ENCODE measurements around the gene DCAF4.

Gene DCAF4

GRCh38 chr14:72894623-72895378 lies 31.5 kb upstream of the DCAF4 start:
- in situ Hi-C loops (cut with HindIII; ENCODE audit: low sequenced_read_pairs), result no loop called here

DNA sequence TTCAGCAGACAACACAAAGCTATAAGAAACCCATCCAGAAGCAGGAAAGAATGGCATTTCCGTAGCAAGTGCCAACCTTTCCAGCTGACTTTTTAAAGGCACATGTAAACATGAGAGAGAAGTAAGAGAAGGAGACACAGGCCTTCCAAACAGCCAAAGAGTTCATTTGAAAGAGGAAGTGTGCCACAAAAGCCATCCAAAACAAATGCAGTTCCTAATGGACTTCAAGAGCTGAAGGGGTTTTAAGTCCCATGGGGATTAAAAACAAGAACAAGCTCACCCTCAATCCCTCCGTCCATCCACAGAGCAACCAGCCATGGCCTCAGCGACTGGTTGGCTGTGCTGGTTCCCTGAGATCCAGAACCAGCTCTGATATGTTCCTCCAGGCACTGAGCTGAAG lies 27.8 kb upstream of the DCAF4 start:
- in situ Hi-C loops (cut with HindIII; ENCODE audit: low sequenced_read_pairs), result no loop called here

DNA sequence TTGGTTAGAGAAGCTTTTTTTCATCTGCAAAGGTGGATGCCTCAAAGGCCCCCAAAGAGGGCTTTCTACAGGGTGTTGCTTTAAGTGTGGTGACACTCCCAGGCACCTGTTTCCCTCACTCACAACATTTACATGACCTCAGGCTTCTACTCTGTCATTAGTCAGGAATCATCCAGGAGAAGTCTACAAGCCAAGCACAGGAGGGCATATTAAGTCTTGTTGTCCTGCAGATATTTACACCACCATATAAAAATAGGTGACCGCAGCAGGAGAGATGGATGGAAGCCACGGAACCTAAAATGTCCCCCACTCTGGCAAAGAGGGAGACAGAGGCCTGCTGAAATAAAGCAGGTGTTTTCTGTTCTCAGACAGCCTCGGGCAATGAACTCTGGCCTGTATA lies 24.9 kb upstream of the DCAF4 start:
- in situ Hi-C loops (cut with HindIII; ENCODE audit: low sequenced_read_pairs), result no loop called here

DNA sequence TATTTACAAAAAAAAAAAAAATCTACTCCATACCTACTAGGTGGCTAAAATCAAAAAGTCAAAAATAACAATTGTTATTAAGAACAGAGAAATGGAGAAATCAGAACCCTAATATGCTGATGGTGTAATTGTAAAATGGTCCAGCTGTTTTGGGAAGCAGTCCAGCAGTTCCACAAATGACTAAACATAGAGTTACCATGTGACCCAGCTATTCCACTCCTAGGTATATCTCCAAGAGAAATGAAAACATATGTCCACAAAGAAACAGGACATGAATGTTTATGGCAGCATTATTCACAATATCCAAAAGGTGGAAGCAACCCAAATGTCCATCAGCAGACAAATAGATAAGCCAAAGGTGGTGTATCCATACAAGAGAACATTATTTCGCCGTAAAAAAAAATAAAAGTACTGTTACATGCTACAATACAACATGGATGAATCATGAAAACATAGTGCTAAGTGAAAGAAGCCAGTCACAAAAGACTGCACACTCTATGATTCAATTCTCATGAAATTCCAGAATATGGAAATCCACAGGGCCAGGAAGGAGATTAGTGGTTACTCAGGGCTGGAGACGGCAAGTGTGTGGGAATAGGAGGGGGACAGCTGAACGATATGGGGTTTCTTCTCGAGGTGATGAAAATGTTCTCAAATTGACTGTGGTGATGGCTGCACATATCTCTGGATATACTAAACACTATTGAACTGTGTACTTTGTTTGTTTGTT lies 23.3 kb upstream of the DCAF4 start:
- in situ Hi-C loops (cut with HindIII; ENCODE audit: low sequenced_read_pairs), result no loop called here

- in situ Hi-C loops (cut with HindIII; ENCODE audit: low sequenced_read_pairs), result no loop called here
These were observed 22.5 kb upstream of the DCAF4 start for GRCh38 chr14:72903716-72904115.

- in situ Hi-C loops (cut with HindIII; ENCODE audit: low sequenced_read_pairs), result no loop called here
These were observed 22.0 kb upstream of the DCAF4 start for GRCh38 chr14:72904218-72904617.

DNA sequence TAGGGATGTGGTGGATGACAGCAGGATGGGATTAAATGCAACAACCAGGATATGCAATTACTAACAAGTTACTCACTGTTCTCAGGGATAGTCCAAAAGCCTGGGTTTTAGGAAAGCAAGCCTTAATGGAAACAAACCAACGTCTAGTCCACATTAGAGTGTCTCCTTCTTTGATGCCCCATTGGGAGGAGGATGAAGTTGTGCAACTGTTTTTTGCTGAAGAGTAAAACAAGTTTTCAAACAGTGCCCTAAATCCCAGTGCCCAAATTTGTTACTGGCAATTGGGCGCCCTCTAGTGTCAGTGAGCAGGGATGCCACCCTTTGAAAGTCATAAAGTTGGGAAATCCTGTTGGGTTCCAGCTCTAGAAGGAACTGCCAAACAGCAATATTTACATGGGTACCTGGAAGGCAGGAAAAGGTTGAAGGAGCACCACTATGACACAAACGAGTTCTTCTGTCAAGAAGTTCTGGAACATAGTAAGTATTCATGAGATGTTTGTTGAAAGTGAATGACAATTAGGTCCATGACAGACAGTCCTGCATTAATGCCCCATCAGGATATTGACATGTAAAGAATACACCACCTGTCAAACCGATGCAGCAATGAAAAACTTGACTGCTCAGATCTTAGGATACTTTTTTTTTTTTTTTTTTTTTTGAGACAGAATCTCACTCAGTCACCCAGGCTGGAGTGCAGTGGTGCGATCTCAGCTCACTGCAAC lies 21.3 kb upstream of the DCAF4 start:
- in situ Hi-C loops (cut with HindIII; ENCODE audit: low sequenced_read_pairs), result no loop called here

DNA sequence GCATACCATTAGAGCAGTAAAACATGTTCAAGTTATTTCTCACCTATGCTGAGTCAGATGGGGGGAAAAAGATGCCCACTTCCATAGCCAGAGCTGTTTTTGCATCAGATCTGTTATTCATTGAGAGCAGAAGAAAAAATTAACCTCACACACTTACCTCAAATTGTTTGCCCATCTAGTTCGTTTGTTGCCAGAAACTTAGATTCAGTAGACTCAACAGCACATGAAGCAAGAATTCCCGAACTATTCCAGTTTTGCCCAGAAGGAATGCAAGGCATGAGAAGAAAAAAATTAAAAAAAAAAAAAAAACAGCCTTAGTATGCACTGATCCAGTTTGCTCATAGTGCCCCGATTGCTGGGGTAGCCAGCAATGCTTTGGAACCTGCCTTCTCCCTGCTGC lies 19.9 kb upstream of the DCAF4 start:
- in situ Hi-C loops (cut with HindIII; ENCODE audit: low sequenced_read_pairs), result no loop called here

- in situ Hi-C loops (cut with HindIII; ENCODE audit: low sequenced_read_pairs), result no loop called here
These were observed 19.4 kb upstream of the DCAF4 start for GRCh38 chr14:72906879-72907278.

DNA sequence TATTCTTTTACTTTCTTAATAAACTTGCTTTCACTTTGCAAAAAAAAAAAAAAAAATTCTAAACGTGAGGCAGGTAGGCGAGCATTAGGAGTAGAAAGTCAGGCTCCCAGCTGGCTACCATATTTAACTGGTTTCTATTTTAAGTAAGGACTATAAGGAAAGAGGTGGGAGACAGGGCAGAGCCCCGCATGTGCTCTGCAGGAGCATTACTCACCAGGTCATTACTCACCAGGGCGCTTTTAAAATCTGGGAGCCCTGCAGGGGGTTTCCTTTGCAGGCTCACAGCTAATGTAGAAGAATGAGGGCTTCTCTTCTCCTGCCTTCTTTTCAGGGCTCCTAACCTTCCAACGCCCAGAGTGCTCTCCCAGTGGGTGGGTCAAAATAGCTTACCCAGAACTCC lies 18.4 kb upstream of the DCAF4 start:
- in situ Hi-C loops (cut with HindIII; ENCODE audit: low sequenced_read_pairs), result no loop called here

GRCh38 chr14:72909163-72909562 lies 17.1 kb upstream of the DCAF4 start:
- in situ Hi-C loops (cut with HindIII; ENCODE audit: low sequenced_read_pairs), result no loop called here

DNA sequence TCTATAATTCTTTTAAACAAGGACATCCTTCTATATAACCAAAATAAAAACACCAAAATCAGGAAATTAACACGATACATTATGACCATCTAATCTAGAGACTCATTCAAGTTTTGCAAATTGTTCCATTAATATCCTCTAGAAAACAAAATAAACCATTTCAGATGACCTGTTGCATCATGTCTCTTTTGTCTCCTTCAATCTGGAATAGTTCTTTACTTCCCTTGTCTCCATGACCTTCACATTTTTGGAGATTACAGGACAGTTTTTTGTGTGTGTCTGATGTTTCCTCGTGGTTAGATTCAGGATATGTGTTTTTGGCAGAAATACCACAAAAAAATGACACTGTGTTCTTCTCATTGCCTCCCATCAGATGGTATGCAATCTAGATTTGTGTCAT lies 12.5 kb upstream of the DCAF4 start:
- in situ Hi-C loops (cut with HindIII; ENCODE audit: low sequenced_read_pairs), result no loop called here

DNA sequence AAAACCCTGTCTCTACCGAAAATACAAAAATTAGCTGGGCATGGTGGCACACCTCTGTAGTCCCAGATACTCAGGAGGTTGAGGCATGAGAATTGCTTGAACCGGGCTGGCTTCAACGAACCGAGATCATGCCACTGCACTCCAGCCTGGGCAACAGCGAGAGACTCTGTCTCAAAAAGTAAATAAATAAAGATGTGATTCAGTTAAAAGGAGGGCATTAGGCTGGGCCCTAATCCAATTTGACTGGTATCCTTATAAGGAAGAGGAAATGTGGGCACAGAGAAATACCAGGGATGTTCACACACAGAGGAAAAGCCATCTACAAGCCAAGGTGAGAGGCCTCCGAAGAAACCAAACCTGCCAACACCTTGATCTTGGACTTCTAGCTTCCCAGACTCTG lies 10.1 kb upstream of the DCAF4 start:
- in situ Hi-C loops (cut with HindIII; ENCODE audit: low sequenced_read_pairs), result no loop called here

GRCh38 chr14:72917094-72917802 lies 9.0 kb upstream of the DCAF4 start:
- in situ Hi-C loops (cut with HindIII; ENCODE audit: low sequenced_read_pairs), result no loop called here

- in situ Hi-C loops (cut with HindIII; ENCODE audit: low sequenced_read_pairs), result no loop called here
These were observed 6.3 kb upstream of the DCAF4 start for GRCh38 chr14:72920008-72920407.

DNA sequence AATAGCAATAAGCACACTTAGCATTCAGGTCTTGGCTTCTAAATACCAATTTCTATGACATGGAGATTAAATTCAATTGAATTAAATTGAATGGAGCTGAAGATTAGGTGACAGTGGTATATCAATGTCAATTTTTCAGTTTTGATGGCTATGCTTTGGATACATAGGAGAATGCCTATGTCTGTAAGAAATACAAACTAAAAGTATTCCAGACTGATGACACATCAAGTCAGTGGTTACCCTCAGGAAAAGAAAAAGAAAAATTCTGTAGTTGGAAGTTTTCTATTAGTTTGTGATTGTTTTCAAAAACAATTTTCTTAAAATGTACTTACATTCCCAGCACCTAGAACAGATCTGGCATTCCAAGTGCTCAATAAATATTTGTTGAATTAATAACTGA lies 4.9 kb upstream of the DCAF4 start:
- in situ Hi-C loops (cut with HindIII; ENCODE audit: low sequenced_read_pairs), result no loop called here

DNA sequence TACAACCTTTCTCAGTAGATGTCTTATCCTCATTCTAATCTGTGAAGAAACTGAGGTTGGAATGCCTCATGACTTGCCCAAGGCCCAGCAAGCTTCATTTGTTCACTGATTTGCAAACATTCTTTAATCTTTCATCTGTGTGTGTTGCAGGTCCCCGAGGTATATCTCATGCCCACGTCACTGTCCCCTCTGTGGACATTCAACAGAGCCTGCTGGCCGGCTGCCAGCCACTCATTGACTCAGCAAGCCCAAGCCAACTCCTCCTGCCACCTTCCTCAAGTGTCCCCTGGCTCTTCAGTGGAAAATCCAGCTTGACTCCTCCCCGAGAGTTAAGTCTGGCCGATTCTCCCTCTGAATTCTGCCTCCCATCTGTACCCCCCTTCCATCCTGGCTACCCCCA lies 1.9 kb upstream of the DCAF4 start:
- in situ Hi-C loops (cut with HindIII; ENCODE audit: low sequenced_read_pairs), result no loop called here

DNA sequence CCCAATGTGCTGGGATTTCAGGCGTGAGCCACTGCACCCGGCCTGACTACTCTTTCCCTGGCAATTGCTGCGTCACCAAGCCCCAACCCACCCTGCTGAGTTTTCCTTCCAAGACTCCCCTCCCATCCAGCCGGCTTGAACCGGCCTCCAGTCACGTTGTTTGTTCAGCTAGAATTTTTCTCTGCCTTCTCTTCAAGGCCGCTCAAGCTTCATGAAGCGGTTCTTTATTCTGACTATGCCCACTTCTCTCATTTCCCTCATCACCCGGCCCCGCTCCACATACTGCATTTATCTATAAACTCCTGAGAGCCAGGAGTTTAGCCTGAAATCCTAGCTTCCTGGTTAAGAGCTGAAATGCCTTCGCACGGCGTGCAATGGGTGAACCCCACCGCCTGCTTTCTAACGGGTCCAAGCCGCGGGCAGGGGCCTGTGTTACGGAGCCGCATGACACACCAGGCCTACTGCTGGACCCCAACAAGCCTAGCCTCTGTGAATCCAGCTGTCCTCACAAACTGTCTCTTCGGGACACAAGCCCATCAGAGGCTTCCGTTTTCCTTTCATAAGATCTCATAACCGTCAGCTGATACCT lies 999 bp upstream of the DCAF4 start:
- in situ Hi-C loops (cut with HindIII; ENCODE audit: low sequenced_read_pairs), result no loop called here

DNA sequence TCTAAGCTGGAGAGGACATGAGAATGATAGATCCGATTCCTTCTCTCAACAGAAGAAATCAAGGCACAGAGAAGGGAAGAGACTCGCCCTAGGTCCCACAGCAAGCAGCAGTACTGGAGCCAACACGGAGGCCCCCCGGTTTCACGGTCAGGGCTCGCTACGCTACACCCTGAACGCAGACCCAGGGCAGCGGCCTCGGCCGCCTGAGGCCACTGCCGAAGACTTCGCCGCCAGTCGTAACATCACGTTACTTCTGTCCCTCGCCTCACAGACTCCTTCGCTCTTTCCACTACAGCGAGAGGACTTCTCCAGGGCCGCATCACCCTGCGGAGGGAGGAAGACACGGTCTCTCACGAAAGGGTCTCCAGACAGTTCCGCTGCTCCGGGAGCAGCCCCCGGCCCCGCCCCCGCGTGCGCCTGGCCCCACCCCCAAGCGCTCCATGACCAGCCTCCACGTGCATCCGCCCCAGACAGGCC lies 411 bp upstream of the DCAF4 start:
- in situ Hi-C loops (cut with HindIII; ENCODE audit: low sequenced_read_pairs), result no loop called here

DNA sequence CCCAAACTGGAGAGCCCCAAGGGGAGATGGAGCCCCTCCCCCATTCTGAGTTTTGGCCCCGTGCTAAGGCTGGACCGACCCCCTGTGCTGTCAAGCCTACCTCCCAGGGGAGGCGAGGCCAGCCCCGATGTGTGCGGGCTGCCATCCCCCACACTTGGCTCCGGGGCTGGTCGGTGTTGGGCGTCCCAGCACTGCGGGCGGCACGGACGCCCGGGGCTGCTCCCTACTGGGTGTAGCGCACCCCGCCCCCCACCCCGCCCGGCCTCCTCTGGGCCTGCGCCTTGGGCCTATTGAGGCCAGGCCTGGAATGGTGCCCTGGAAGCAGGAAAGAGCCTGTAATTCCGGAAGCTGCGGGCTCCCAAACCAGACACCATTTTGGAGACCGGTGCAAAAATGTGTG lies 2.6 kb downstream of the DCAF4 start:
- in situ Hi-C loops (cut with HindIII; ENCODE audit: low sequenced_read_pairs), result no loop called here
